HG03103 (cell line): Measurements from ENCODE around the gene SOS1.

Experiments used
- ATAC-seq: cut with Tn5 transposase; IDR thresholded peaks from one replicate; pipeline ENCODE4 v1.9.1; 2021; ENCODE audit warnings: low read depth; ENCODE audit not compliant: unreplicated experiment

Gene SOS1

DNA sequence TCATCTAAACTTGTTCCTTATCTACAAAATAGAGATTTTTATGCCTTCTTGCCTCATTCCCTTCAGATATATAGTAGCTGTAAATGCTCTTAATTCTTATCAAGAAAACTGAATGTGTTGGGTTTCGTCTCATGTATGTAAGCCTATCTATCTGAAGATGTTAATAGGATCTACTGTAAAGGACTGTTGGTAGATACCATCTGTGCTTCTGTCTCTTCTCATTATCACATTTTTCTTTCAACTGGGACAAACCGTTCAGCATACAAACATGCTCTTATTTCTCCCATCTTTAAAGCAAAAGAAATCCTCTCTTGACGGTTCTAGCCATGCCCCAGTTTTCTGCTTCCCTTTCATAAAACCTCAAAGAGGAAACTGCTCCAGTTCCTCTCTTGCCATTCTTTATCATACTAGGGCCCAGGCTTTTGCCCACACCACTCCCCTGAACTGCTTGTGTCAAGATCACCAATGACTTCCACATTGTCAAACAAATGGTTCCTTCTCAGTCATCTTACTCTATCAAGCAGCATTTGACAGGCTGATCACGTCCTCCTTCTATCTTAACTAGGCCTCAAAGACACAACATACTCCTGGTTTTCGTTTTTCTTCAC is 142.5 kb downstream of the SOS1 start:
- no peak for ATAC-seq

- ATAC-seq: no peak
Observed at GRCh38 chr2:38977047-38977446, 143.8 kb downstream of the SOS1 start.

DNA sequence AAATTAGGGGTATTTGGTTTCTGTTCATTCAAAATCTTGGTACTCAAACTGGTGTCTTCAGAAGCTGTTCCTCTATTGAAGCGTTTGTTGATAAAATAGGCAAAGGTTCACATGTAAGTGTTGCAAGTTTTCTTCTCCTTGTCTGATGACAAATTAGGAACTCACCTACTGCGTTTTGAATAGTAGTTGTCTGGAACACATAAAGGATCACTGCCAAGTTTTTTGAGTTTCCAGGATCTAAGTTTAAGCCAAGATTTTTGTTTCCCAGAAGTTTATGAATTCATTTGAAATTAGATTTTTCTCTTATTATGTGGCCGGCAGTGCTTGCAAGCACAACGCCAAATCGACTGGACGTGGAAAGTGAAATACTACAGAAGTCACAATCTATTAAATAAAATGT is 145.8 kb downstream of the SOS1 start:
- no peak for ATAC-seq

DNA sequence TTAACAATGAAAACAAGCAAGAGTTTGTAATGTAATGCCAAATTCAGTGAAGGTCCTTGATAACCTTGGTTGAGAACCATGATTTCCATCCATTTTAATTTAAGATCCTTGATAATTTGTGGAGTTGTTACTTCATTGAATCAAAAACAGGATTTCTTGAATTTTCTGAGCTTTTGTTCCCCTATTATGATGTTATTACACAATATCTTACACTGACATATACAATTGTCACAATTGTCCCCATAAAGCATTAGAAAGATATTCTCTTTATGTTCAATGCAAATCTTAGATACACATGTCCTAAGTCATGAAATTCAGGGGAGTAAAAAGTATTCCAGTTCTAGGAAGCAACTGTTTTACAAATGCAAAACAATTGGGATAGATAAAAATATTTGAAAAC is 147.6 kb downstream of the SOS1 start:
- ATAC-seq: no peak

- no peak for ATAC-seq
Observed at GRCh38 chr2:38971377-38971776, 149.5 kb downstream of the SOS1 start.

GRCh38 chr2:38968021-38968420 is 152.8 kb downstream of the SOS1 start:
- no peak for ATAC-seq

DNA sequence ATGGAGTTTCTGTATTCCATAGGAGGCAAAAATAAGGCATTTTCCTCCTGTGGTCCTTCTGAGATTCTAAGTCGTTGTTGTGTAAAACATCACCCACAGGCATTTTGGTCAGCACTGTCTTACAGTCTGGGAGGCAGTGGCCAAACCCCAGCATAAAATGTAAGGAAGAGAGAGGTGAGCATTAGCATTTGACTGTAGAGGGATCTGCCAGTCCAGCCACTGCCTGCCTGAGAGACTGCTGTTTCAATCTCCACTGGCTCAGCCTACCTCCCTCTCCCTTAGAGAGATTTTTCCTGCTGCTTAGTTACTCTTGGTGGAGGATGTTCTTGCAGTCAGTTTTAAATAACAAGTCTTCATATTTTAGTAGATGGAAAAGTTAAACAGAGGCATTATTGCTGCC is 154.2 kb downstream of the SOS1 start:
- no peak for ATAC-seq

DNA sequence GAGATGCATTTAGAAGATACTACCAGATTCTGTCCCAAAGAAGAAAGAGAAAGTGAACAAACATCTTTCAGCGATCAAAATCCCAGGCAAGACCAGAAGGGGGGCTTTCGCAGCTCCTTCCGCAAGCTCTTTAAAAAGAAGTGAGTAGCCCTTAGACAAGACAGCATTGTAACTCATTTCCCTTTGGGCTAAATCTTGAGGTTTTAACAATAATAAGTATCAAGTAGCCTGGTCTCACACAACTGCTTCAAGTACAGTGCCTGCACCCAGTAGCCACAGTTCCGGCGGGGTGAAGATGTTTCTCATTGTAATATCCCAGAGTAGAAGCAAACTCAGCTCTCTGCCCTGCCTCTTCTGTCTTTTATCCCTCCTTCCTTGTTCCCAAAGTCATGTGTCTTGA is 154.8 kb downstream of the SOS1 start:
- ATAC-seq: no peak

- no peak for ATAC-seq
Observed at GRCh38 chr2:38960609-38961320, 160.1 kb downstream of the SOS1 start.

GRCh38 chr2:38959938-38960608 is 160.8 kb downstream of the SOS1 start:
- peak; percentile 76 for ATAC-seq

DNA sequence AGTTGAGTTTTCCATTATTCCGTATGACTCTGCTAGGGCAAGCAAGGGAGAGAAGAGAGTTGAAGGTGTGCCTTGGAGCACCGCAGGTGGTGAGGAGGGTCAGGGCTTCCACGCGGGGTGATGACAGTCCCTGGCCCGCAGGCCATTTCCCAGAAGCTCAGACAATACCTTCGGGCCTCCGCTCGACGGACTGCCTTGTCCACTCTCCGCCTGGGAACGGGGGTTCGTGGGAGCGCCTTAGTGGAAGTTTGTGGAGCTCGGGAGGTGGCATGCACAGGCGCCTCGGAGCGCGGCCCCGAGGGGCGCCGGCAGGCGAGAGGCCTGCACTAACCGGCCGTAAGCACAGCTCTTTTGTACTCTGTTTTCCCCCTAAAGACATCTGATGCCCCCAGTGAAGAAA is 161.4 kb downstream of the SOS1 start:
- no peak for ATAC-seq

DNA sequence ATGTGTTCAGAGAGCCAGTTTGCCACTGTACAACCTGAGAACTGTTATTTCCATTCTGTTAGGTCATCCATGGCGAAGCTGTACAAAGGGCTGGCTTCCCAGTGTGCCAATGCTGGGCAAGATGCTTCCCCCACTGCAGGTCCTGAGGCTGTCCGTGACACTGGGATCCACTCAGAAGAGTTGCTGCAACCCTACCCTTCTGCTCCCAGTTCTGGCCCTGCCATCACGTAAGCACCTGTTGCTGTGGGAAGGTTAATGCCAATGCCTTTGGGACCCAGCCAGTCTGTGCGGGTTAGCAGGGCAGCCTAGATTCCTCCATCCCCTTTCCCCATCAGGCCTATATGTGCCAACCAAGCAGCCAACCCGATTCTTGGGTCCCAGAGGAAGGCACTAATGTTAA is 162.9 kb downstream of the SOS1 start:
- ATAC-seq: no peak

- ATAC-seq: no peak
Observed at GRCh38 chr2:38951766-38952165, 169.1 kb downstream of the SOS1 start.

DNA sequence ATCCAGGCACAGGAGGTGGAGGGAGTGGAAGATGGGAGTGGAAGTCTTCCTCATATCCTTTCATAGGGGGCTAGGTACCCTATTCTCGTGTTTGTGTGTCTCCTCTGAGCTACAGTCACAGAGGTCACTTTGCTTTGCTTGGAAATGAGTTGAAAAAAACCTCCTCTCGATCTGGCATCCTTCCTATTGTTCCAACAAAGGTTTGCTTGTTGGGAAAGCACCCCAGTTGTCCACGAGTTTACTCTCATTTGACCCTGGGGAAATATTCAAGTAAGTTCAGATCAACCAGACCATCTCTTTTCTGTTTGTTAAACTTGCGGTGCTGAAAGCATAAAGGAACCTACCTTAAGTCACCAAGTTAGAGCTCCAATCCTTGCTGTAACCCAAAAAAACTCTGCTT is 171.9 kb downstream of the SOS1 start:
- no peak for ATAC-seq

DNA sequence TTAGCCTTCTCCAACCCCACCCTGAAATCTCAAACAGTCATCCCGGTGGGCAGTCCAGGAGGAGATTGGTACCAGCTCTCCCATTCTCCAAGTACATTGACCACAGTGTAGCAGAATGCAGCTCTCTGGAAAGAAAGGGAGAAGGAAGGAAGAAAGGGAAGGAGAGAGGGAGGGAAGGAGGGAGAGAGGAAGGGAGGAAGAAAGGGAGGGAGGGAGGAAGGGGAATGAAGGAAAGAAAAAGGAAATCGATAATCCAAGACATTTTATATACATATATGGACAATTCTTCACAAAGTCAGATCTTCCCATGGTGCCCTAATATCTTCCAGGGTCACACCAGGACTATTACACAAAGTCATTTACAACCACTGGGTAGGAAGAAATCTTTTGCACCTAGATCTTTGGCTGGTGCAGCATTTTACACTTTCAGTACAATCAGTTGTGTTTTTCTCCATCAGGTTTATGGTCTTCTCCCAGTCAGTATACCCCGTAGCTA is 172.4 kb downstream of the SOS1 start:
- no peak for ATAC-seq

DNA sequence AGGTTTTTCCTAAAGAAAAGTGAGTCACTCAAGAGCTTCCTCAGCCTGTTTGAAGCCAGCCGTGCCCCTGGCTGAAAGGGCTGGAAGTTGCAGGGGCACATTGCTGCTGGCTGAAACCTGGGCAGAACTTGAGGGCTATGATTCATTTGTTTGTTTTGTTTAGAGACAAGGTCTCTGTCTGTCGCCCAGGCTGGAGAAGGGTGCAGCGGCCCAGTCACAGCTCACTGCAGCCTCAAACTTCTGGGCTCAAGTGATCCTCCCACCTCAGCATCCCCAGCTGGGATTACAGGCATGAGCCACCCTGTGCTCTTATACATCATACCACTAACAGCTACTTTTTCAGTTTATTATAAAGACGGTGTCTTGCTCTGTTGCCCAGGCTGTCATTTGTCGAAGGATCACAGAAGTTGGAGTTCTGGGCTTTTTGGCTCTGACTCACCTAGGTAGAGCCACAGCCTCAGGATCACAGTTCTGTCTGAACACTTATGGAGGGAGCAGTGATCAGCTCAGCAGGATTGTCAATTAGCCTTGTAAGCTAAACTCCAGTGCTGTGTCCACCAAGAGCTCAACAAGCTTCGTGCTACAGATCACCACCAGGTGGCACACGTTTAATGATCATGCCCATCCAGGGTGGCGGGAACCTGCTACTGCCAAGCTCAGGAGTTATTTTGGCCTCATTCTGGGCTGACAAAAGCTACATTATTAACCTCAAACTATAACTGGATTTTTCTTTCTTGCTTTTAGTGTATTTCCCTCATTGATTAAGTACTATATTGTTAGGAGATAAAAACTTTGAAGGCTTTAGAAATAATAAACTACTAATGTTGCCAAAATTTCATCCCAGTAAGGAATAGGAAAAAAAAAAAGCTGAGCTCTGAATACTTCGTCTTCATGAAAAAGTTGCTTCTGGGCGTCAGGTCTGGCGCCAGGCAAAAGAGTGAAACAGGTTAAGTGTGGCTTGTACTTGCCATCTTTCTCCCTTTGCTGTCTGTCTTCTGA is 173.3 kb downstream of the SOS1 start:
- peak; percentile 81 for ATAC-seq

DNA sequence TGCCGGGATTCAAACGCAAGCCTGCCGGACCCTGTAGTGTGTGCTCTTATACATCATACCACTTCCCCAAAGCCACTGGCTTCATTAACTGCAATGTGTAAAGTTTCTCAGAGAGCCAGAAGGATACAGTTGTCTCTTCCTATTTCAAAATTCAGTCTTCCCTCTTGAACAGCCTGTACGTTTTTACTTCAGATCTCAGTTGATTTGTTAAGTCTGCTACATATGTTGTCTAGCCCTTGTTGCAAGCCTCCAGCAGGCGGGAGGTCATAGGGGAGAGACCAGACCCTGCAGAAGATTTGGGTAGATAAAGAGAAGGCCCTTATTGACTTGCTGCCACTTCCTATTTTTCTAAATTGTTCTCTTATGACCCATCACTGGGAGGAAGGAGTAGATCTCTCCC is 174.9 kb downstream of the SOS1 start:
- ATAC-seq: no peak

- ATAC-seq: no peak
Observed at GRCh38 chr2:38945372-38945771, 175.5 kb downstream of the SOS1 start.

DNA sequence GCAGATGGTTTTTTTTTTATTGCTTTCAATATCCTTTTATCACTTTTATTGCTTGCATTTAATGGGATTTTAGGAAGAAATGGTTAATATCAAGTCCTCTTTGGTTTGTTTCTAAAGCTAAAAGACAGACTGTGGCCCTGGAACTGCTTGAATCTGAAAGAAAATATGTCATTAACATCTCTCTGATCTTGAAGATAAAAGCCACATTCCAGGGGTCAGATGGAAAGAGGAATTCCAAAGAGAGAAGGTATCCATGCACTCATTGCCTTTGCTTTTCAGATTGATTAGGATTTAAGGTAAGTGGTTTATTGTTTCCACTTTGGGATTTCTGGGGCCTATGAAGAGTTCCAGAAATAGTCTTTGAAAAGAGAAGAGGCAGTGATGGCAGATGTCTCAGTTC is 177.1 kb downstream of the SOS1 start:
- no peak for ATAC-seq

- no peak for ATAC-seq
Observed at GRCh38 chr2:38940746-38941145, 180.1 kb downstream of the SOS1 start.

DNA sequence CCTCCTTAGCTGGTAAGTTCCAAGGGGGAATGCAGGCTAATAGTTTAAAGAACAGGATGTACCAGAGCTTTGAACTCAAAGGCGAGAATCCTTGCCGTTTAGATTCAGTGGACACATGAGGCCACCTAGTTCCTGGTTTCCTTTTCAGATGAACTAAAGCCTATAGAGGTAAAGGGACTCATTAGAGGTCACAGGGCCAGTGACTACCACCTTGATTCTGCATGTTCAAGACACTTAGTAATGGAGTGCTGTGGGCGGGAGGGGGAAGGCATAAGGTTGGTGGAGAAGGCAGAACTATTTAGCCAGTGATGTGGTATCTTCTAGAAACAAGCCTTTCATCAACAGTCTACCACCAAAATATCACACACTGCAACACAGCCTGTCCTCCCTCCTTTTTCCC is 183.3 kb downstream of the SOS1 start:
- no peak for ATAC-seq
